Measurements from ENCODE around the gene TMEM205.
"Not testable (repeated sequence)": the region's sequence is repeated elsewhere in the genome, so short reads cannot be mapped to it uniquely, and the experiment has no call there.

GRCh38 chr19:11379269-11379845 lies 33.3 kb upstream of the TMEM205 start:
- TF ChIP-seq SUZ12 (IDR thresholded peaks at IDR 0.05; ENCODE audit: low read length); CTCF (IDR thresholded peaks at IDR 0.05; ENCODE audit: control extremely low read depth in 1 of 3, insufficient read depth in 1 of 3, low read depth in 1 of 3, low read length in 3 of 3); EGR1 (IDR thresholded peaks at IDR 0.05; ENCODE audit: borderline replicate concordance, low read depth, low read length); CHD2 (IDR thresholded peaks at IDR 0.05; ENCODE audit: low read length); POLR2A (IDR thresholded peaks at IDR 0.05; ENCODE audit: control extremely low read depth in 1 of 2, low read depth in 2 of 2, low read length in 2 of 2); CBX5 (IDR thresholded peaks at IDR 0.05; ENCODE audit: low read depth, low read length); PHF8 (conservative IDR thresholded peaks at IDR 0.05; ENCODE audit: low read depth, low read length); CREB1 (IDR thresholded peaks at IDR 0.05): not testable (repeated sequence)
